Measurements from ENCODE around the gene MASTL. TPM values are rescaled to one million over a fixed set of nuclear protein-coding genes. Genes with fewer than 3 reads are reported as not detected.
A peak's percentile ranks its signal among the peaks of the same experiment; 100 is the strongest.
"Not testable (repeated sequence)": the region's sequence is repeated elsewhere in the genome, so short reads cannot be mapped to it uniquely, and the experiment has no call there.

MASTL gene
- total RNA-seq, 1 experiment from 2014 or later: 25.5 TPM

- ATAC-seq (no peak), DNase-seq (ENCODE audit: low spot score) (no peak)
- peaks cover 32% of the 10 kb centered on the region for H3K36me3 Mint-ChIP-seq
- H3K4me1 Mint-ChIP-seq: peaks cover 21% of the 10 kb centered on the region
- ChIA-PET POLR2A (no interaction called here), CTCF (interaction anchor here (1.4 to 1.5 kb wide), 2 partner anchors 71 to 99 kb away, joined by 3 to 4 read pairs; no protein-coding TSS in a partner anchor)
- peak overlapping the region; percentile 100 for H3K4me3 Mint-ChIP-seq
- peak overlapping the region; percentile 99 for H3K27ac Mint-ChIP-seq
- H3K27me3 Mint-ChIP-seq (ENCODE audit: low read depth): no peaks in the 10 kb centered on the region
- no peak for TF ChIP-seq ZNF138 (CRISPR knock-in tag; conservative IDR thresholded peaks at IDR 0.05)
- no peak for TF ChIP-seq MLX (CRISPR knock-in tag; IDR thresholded peaks at IDR 0.05)
- no peak for TF ChIP-seq ZNF671 (CRISPR knock-in tag; IDR thresholded peaks at IDR 0.05)
- TF ChIP-seq ZNF396 (CRISPR knock-in tag; IDR thresholded peaks at IDR 0.05; ENCODE audit: borderline replicate concordance): no peak
- TF ChIP-seq ZNF219 (CRISPR knock-in tag; IDR thresholded peaks at IDR 0.05; ENCODE audit: borderline replicate concordance): no peak
- TF ChIP-seq FOXJ3 (CRISPR knock-in tag; IDR thresholded peaks at IDR 0.05; ENCODE audit: borderline replicate concordance): no peak
- no peak for TF ChIP-seq ZNF512 (CRISPR knock-in tag; IDR thresholded peaks at IDR 0.05; ENCODE audit: borderline replicate concordance)
- TF ChIP-seq IRF1 (CRISPR knock-in tag; IDR thresholded peaks at IDR 0.05): no peak
- no peak for TF ChIP-seq IRF2 (CRISPR knock-in tag; IDR thresholded peaks at IDR 0.05; ENCODE audit: borderline replicate concordance, low read depth)
- no peak for TF ChIP-seq TCF7 (CRISPR knock-in tag; IDR thresholded peaks at IDR 0.05; ENCODE audit: low read depth)
- TF ChIP-seq TEAD4 (CRISPR knock-in tag; IDR thresholded peaks at IDR 0.05): no peak
- TF ChIP-seq AFF4 (CRISPR knock-in tag; IDR thresholded peaks at IDR 0.05; ENCODE audit: borderline replicate concordance): no peak
- no peaks in the 10 kb centered on the region for H3K9me3 Mint-ChIP-seq
These were observed 1.8 kb upstream of the MASTL start for GRCh38 chr10:27153329-27153728.

- POLR2A ChIA-PET: interaction anchor here (0.7 kb wide), 1 partner anchor 81 kb away, joined by 4 read pairs; no protein-coding TSS in a partner anchor
- Mint-ChIP-seq H3K27me3 (ENCODE audit: low read depth) (no peaks in the 10 kb centered on the region), H3K27ac (peak overlapping the region; percentile 99), H3K4me1 (peaks cover 21% of the 10 kb centered on the region), H3K9me3 (no peaks in the 10 kb centered on the region), H3K4me3 (peak overlapping the region; percentile 100), H3K36me3 (peaks cover 33% of the 10 kb centered on the region)
- DNase-seq (ENCODE audit: low spot score) (no peak), ATAC-seq (no peak)
- CTCF ChIA-PET: interaction anchor here (1.0 to 1.5 kb wide), 5 partner anchors 8 to 540 kb away, joined by 3 to 14 read pairs (median 3); no protein-coding TSS in a partner anchor
- TF ChIP-seq ARID4B (CRISPR knock-in tag; IDR thresholded peaks at IDR 0.05; ENCODE audit: borderline replicate concordance): peak; percentile 68; the same call in 1 of the 2 replicates
- no peak for TF ChIP-seq SMAD3 (CRISPR knock-in tag; IDR thresholded peaks at IDR 0.05; ENCODE audit: borderline replicate concordance)
- TF ChIP-seq AR (CRISPR knock-in tag; IDR thresholded peaks at IDR 0.05): no peak
- no peak for TF ChIP-seq ATF1 (CRISPR knock-in tag; IDR thresholded peaks at IDR 0.05)
- TF ChIP-seq TEAD4 (CRISPR knock-in tag; IDR thresholded peaks at IDR 0.05): 0 out of 2 replicates have a peak, but pooled peaks have one; percentile 69
These were observed 1.3 kb upstream of the MASTL start for GRCh38 chr10:27153845-27154193.

- CTCF ChIA-PET: interaction anchor here (0.7 kb wide), 1 partner anchor 97 kb away, joined by 6 read pairs; no protein-coding TSS in a partner anchor
- DNase-seq (ENCODE audit: low spot score); ATAC-seq; H3K27ac Mint-ChIP-seq; H3K9me3 Mint-ChIP-seq; H3K27me3 Mint-ChIP-seq (ENCODE audit: low read depth); POLR2A ChIA-PET: not testable (repeated sequence)
- Mint-ChIP-seq H3K4me1 (peaks cover 16% of the 10 kb centered on the region), H3K4me3 (peak overlapping the region; percentile 100), H3K36me3 (peaks cover 45% of the 10 kb centered on the region)
These were observed 1.4 kb downstream of the MASTL start for GRCh38 chr10:27156566-27156965.
